ENCODE measurements around the gene PTPRD.

GRCh38 chr9:10050016-10050415 lies 562.8 kb downstream of the PTPRD start:
- TF ChIP-seq CTCF (IDR thresholded peaks at IDR 0.05) (no peak), POLR2A (IDR thresholded peaks at IDR 0.05) (no peak)

Data from thyroid gland (tissue), 4 donors.